RPMI8226 (cell line): ENCODE results near the gene RRAGD.

Source experiments
- DNase-seq: peaks from one replicate; pipeline ENCODE4 v3.0.0-alpha.2; 2015

The RRAGD gene, protein sequence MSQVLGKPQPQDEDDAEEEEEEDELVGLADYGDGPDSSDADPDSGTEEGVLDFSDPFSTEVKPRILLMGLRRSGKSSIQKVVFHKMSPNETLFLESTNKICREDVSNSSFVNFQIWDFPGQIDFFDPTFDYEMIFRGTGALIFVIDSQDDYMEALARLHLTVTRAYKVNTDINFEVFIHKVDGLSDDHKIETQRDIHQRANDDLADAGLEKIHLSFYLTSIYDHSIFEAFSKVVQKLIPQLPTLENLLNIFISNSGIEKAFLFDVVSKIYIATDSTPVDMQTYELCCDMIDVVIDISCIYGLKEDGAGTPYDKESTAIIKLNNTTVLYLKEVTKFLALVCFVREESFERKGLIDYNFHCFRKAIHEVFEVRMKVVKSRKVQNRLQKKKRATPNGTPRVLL

DNA sequence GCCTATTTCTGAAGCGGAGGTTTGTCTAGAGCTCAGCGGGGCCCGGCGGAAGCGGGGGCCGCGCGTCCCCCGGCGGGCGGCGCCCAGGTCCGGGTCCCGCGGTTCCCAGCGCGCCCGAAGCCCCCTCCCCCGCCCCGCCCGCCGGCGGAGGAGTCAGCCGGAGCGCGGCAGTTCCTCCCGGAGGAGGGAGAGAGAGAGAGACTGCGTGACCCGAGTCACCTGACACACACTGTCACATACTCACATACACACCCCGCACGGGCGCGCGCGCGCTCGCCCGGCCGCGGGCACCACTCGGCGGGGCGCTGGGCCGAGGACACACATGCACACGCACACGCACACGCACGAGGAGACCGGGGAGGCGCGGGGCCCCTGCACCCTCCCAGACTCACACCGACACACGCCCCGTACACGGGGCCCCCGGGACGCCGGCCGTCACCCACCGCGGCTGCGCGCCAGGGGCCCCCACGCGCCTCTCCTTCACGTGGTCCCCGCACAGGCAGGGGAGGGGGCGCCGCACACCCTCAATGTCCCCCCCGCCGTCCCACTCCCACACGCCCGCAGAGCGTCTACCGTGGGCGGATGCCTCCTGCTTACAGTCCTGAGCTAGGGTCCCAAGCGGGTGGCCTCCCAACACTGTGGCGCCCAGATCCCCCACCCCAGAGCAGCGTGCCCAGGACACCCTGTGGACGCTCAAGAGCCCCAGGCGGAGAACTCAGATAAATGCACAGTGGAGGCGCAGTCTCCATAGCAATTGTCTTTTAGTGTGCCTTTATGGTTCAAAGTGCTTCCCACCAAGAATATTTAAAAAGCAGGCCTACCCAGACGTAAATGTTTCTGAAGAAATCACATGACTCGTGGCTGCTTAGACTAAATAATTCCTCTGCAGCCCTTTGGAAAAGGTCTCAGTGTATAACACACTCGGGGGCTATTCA lies at the start of gene RRAGD:
Gene RRAGD, minus strand, starts transcription at position 203 of the 935 bp plus-strand sequence. CDS start 280 bp downstream, outside the sequence.
- DNase-seq = peak; percentile 57

- no peak for DNase-seq
Measured at GRCh38 chr6:89460713-89461112, 48.6 kb upstream of the RRAGD start.

- no peak for DNase-seq
Measured at GRCh38 chr6:89459501-89459900, 47.4 kb upstream of the RRAGD start.

DNA sequence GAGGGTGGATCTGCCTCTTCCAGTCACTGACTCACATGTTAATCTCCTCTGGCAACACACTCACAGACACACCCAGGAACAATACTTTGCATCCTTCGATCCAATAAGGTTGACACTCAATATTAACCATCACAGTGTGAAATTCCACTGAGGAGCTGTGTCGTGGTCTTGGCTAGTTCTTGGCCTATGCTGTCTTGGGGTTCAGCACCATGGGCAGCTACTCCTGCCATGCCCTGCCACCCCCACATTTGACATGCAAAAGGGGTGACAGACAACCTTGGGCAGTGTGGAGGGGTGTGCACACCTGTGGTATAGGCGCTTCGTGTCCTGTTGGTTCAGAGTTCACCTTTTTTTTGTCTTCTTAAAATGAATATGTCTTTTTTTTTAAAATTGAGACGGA lies 46.6 kb upstream of the RRAGD start:
- DNase-seq = no peak

DNA sequence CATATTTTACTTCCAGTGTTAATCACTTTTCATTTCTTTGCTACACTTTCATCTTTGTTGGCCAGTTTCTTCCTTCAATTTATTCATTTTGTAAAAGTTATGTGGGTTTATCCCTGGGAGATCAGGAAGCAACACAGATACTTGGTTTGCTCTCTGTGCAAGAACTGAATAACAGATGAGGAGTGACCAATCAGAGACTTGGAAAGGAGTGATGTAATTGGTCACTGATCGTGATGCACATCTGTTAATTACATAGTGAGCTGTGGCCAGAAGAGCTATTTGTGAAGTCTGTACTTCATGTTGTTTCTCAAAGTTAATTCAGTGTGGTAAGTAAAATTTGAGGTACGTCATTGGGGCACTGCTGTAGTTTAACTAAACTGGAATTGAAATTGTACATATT lies 42.2 kb upstream of the RRAGD start:
- no peak for DNase-seq

- no peak for DNase-seq
Measured at GRCh38 chr6:89452281-89452680, 40.2 kb upstream of the RRAGD start.

- no peak for DNase-seq
Measured at GRCh38 chr6:89449193-89449592, 37.1 kb upstream of the RRAGD start.

GRCh38 chr6:89443658-89444057 lies 31.6 kb upstream of the RRAGD start:
- no peak for DNase-seq

GRCh38 chr6:89440200-89440599 lies 28.1 kb upstream of the RRAGD start:
- no peak for DNase-seq

- DNase-seq = no peak
Measured at GRCh38 chr6:89439014-89439413, 26.9 kb upstream of the RRAGD start.

DNA sequence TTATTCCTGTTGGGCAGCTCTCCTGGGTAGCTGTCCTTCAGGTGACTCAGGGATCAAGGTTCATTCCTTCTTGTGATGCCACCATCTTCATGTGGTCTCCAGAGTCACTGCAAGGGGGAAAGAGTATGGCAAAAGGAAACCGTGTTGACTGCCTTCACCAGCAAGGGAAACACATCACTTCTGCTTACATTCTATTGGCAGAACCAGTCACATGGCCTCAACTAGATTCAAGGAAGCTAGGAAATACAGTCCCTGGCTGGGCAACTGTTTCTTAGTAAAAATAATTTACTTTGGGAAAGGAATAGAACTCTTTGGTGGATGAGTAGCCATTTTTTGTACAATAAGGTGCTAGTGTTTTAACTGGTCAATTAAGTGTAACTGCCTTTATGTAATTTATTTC lies 26.2 kb upstream of the RRAGD start:
- no peak for DNase-seq

DNA sequence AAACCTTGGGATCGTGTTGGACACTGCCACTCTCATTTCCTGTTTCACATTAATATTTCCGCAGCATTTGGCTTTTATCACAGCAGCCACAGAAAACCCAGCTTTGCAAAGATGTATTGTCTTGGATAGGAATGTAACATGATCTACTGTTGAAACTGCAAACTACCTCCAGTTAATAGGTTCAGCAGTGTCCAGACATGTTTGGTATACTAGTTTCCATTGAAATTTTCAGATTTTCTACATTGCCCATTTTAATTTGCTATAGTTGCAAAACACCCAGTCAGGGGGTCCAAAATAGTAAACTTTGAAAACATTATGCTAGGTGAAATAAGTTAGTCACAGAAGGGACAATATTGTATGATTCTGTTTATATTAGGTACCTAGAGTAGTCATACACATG lies 24.2 kb upstream of the RRAGD start:
- no peak for DNase-seq

DNA sequence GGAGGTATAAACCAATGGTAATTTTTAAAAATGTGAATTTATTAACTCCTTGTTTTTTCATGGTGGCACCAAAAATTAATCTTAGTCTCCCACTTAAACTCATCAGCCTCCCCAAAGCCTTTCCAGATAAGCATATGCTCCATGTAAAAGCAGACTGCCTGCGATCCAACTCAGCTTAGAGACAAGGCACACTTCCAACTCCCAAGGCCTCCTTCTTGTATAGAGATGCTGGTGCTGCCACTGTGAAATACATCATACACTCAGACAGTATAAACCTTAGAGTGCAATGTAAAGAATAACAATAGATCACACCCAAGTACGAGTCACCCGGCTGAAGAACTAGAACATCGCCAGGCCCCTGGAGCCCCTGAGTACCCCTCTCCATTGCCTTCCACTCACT lies 22.9 kb upstream of the RRAGD start:
- no peak for DNase-seq

- no peak for DNase-seq
Measured at GRCh38 chr6:89434150-89434499, 22.1 kb upstream of the RRAGD start.

- DNase-seq = peak; percentile 3
Measured at GRCh38 chr6:89433252-89434149, 21.4 kb upstream of the RRAGD start.

DNA sequence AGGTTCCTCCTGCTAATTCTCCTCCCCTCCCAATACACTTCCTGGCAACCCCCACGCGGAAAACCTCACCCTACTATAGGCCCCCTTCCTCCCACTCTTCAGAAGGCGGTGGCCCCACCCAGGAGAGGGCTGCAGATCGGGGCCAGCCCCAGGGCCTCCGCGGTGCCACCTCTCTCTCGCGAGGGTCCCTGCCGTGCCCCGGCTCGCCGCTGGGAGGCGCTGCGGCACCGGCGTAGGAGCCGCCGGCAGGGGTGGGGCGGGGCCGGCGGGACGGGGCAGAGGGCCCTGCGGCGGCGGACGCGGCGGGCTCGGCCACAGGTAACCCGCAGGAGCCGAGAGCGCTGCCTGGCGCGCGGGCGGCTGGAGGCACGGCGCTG lies 20.8 kb upstream of the RRAGD start, which contains the start of gene ANKRD6:
Gene ANKRD6, plus strand, starts transcription at position 278 of the 377 bp plus-strand sequence. CDS start 133,825 bp downstream, outside the sequence.
- peak; percentile 75 for DNase-seq

DNA sequence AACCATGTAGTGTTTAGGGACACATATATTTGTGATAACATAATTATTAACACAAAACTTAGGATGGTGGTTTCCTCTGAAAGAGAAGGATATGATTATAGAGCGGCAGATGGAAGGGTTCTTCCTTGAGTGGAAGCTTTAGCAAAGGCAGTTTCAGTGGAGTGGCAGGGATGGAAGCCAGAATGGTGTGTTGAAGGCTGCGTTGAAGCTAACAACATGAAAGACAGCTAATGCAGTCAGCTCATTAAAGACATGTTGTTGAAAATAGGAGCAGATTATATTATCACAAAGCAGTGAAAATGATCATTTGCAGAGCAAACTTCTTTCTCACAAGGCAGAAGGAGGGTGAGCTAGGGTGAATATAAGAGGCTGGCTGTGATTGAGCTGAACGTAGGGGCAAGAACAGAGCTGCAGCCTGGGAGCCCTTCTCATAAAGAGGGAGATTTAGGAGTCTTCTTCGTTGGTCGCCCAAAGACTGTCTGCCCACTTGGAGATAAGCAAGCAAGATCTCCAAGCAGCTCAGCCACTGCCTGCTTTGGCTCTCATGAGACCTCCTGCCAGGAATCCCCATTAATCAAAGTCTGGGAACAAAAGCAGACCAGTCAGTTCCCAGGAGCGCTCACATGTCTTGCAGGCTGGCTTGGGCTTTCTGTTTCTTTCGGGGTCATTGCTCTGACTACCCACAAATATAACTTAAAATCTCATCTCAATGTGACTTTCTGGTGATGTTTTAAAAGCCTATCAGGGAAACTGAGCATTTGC lies 18.3 kb upstream of the RRAGD start:
- no peak for DNase-seq

DNA sequence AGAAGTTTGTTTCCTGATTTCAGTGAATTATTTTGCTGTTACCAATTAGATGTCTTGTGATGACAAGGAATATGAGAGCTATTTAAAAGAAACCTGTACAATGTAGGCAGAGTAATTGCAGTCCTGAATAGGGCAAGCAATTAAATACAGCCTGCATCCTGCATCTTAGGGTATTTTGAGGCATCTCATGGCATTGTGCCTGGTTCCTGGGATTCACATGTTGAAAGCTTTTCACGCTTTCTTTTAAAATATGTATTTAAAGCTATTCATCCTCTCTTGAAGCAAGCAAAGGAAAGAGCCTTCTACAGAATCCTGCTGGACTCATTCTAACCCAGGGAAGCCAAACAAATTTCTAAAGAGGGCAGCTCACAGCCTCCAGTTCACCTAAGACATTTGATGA lies 4.7 kb upstream of the RRAGD start:
- DNase-seq = no peak

DNA sequence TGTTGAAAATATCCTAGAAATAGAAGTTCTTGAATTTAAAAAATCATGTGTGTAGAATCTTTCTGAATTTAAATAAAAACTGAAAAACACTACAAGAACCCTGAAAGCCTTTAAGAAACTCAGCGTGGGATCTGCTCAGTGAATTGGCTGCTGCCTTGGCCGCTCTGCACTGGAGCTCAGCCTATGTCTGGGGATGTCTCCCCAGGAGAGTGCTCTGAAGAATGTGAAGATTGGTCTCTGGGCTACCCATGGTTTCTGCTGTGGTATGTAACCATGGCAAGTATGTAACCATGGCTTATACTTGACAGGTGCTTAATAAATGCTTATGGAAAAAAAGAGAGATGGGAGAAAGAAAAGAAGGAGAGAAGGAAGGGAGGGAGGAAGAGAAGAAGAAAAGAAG lies 3.1 kb upstream of the RRAGD start:
- DNase-seq = no peak

DNA sequence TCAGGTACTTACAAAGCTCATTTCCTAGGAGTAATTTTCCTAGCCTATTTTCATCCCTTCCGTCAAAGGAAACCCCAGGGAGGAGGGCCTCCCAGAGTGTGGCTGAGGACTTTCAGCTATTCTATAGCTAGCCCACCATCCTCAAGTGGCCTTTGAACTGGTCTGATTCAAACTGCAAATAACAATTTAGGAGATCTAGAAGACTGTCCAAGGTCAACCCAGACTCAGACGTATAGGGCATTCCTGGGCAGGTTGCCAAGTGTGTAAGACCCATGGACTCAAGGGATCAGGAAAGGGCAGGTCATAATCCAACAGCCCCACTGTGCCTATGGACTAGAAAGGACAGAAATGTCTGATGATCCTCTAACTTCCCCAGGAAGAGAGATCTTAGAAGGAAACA lies 2.1 kb upstream of the RRAGD start:
- DNase-seq = no peak

DNA sequence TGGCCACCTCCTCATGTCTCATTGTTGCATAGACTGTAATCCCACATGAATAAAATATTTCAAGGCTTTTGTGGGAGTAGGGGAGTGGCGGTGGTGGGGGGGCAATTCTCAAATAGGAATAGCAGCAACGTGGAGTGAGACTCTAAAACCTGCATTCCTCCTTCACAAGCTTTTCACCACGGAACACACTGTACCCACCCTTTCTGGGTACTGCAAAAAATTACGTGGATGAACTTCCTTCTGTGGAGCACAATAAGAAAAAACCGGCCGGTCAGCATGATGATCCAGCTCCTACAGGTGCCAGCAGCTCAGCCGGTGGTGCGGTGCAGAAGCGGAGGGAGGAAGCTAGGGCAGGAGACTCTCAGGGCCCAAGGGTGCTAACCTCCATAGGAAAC lies 930 bp upstream of the RRAGD start:
- peak; percentile 7 for DNase-seq
